HEK293T (cell line): ENCODE results near the gene MRPL1.

Experiments used
- CTCF ChIA-PET: fragments of 350-600 bp; formaldehyde crosslinking; extraction: SDS; loops from one replicate; lab custom pipeline; 2021; ENCODE audit warnings: antibody characterized with exemption, inconsistent platforms; lab: Yijun Ruan, JAX
- POLR2A ChIA-PET: fragments of 350-600 bp; formaldehyde crosslinking; extraction: SDS; loops from one replicate; lab custom pipeline; 2020; ENCODE audit warnings: antibody characterized with exemption, inconsistent platforms; lab: Yijun Ruan, JAX
- DNase-seq: peaks from one replicate; pipeline ENCODE4 v3.0.0; 2012; ENCODE audit warnings: mixed read lengths; ENCODE audit errors: extremely low spot score
- ARNT ChIP-seq: fragments of 450-650 bp; IDR thresholded peaks from 2 replicates; pipeline ENCODE4 v1.6.1; 2017; ENCODE audit warnings: mild to moderate bottlenecking
- BHLHE40 ChIP-seq: fragments of 450-650 bp; IDR thresholded peaks from 2 replicates; pipeline ENCODE4 v1.6.1; 2016; ENCODE audit warnings: mild to moderate bottlenecking, moderate library complexity, borderline replicate concordance
- CTBP1 ChIP-seq: fragments of 450-650 bp; IDR thresholded peaks from 2 replicates; pipeline ENCODE4 v1.6.1; 2016; ENCODE audit warnings: borderline replicate concordance
- ELF4 ChIP-seq: fragments of 450-650 bp; IDR thresholded peaks from 2 replicates; pipeline ENCODE4 v1.6.1; 2017; ENCODE audit warnings: antibody characterized with exemption
- FOXA1 ChIP-seq: fragments of 450-650 bp; IDR thresholded peaks from 2 replicates; pipeline ENCODE4 v1.6.1; 2016; ENCODE audit warnings: mild to moderate bottlenecking
- FOXK2 ChIP-seq: fragments of 450-650 bp; IDR thresholded peaks from 2 replicates; pipeline ENCODE4 v1.6.1; 2016; ENCODE audit warnings: mild to moderate bottlenecking
- FOXM1 ChIP-seq: fragments of 450-650 bp; IDR thresholded peaks from 2 replicates; pipeline ENCODE4 v1.6.1; 2017; ENCODE audit warnings: mild to moderate bottlenecking, borderline replicate concordance
- HDGF ChIP-seq: fragments of 450-650 bp; IDR thresholded peaks from 2 replicates; pipeline ENCODE4 v1.6.1; 2017; ENCODE audit warnings: antibody characterized with exemption, borderline replicate concordance
- L3MBTL2 ChIP-seq: fragments of 450-650 bp; conservative IDR thresholded peaks from 2 replicates; pipeline ENCODE4 v1.6.1; 2016; ENCODE audit warnings: mild to moderate bottlenecking
- LEF1 ChIP-seq: fragments of 450-650 bp; IDR thresholded peaks from 2 replicates; pipeline ENCODE4 v1.6.1; 2017; ENCODE audit warnings: mild to moderate bottlenecking, borderline replicate concordance
- NFRKB ChIP-seq: fragments of 450-650 bp; IDR thresholded peaks from 2 replicates; pipeline ENCODE4 v1.6.1; 2016; ENCODE audit warnings: mild to moderate bottlenecking, moderate library complexity
- SP1 ChIP-seq: fragments of 450-650 bp; IDR thresholded peaks from 2 replicates; pipeline ENCODE4 v1.6.1; 2017
- SUZ12 ChIP-seq: fragments of 450-650 bp; IDR thresholded peaks from 2 replicates; pipeline ENCODE4 v1.6.1; 2016; ENCODE audit warnings: mild to moderate bottlenecking
- TARDBP ChIP-seq: fragments of 450-650 bp; IDR thresholded peaks from 2 replicates; pipeline ENCODE4 v1.6.1; 2016
- ZNF384 ChIP-seq: fragments of 450-650 bp; IDR thresholded peaks from 2 replicates; pipeline ENCODE4 v1.6.1; 2016
- TF ChIP-seq, protein P1 (sequence below): fragments of 450-650 bp; IDR thresholded peaks from 2 replicates; pipeline ENCODE4 v1.6.1; 2016

The MRPL1 gene

DNA sequence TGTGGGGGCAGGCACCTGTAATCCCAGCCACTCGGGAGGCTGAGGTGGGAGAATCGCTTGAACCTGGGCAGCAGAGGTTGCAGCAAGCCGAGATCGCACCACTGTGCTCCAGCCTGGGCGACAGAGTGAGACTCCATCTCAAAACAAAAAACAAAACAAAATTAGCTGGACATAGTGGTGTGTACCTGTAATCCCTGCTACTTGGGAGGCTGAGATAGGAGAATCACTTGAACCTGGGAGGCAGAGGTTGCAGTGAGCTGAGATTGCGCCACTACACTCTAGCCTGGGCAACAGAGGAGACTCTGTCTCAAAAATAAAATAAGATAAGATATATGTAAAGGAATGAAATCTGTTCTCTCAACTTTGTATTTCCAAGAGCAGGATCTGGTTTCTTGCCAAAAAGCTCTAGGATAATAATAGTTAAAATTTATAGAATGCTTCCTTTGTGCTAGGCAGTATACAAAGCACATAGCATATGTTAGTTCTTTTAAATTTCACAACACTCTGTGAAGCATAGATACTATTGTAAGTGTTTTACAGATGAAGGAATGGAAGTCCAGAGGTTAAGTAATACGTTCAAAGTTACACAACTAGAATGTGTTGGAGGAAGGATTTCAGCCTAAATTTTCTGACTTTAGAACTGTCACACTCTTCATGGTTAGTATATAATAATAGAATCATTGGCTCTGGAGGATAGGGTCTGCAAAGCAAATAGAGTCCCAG, 10.3 kb downstream of the MRPL1 start:
- ChIA-PET CTCF (no interaction called here), POLR2A (no interaction called here)
- TF ChIP-seq, protein P1, sequence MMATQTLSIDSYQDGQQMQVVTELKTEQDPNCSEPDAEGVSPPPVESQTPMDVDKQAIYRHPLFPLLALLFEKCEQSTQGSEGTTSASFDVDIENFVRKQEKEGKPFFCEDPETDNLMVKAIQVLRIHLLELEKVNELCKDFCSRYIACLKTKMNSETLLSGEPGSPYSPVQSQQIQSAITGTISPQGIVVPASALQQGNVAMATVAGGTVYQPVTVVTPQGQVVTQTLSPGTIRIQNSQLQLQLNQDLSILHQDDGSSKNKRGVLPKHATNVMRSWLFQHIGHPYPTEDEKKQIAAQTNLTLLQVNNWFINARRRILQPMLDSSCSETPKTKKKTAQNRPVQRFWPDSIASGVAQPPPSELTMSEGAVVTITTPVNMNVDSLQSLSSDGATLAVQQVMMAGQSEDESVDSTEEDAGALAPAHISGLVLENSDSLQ, result no peak
- TF ChIP-seq FOXA1 (no peak), HDGF (no peak), BHLHE40 (no peak), L3MBTL2 (no peak), ARNT (no peak), LEF1 (no peak), FOXM1 (no peak), SP1 (no peak), CTBP1 (no peak), ELF4 (no peak), FOXK2 (no peak), ZNF384 (no peak)
- DNase-seq, result no peak

DNA sequence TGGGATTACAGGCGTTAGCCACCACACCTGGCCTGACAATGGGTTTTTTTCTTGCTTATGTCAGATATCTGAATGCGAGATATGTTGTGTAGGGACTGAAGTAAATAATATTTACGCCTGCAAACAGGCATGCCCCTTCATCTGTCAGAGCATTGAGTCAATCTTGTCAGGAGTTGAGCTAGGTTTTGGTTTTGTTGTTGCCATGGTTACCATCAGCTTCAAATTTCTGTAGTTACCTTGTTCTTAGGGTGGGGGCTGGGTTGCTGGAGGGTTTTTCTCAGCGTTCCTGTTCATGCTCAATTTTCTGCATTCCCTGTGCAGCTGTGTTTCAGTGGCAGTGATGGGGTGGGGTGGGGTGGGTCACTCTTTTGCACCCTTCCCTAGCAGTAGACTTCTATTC, 14.5 kb downstream of the MRPL1 start:
- TF ChIP-seq FOXA1 (no peak), ARNT (no peak), BHLHE40 (no peak), ZNF384 (no peak), SP1 (no peak), FOXK2 (no peak), L3MBTL2 (no peak), FOXM1 (no peak), ELF4 (no peak), NFRKB (no peak), CTBP1 (no peak), SUZ12 (no peak), TARDBP (no peak)
- TF ChIP-seq, protein P1, result no peak
- CTCF ChIA-PET, result no interaction called here
- no peak for DNase-seq
- POLR2A ChIA-PET, result interaction anchor here (0.7 kb wide), 1 partner anchor 57 kb away, joined by 3 read pairs; no protein-coding TSS in a partner anchor

DNA sequence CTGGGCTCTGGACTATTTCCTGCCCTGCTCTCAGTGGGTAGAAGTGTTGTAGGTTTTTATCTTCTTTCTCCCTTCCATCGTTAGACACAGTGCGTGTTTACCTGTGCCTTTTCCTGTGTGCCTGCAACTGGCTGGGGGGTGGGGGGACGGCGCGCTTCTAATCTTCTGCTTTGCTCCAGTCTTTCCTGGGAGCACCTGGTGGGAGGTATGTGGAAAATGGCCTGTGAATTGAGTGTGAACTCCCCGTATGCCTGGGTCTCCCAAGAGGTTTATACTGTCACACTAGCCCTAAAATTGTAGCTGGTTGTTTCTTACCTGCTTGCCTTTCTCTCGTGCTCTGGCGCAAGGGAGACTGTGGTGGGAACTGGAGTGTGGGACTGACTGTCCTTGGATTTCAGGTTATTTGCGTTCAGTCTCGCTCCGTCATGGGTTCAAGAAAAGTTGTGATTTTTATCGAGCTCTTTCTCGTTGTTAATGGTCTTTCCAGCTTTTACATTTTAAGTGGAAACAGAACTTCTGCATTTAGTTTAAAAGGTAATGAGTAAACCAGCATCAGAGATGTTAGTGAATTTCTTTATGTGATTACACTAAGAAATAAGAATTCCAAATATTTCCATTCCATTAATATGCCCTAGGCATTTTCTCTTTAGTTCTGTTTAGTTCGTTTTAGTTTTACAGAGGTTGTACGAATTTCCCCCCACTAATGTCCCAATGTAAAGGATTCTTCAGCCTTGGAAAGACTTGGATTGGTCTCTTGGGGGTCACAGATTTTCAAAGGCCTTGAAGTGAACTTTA, 15.3 kb downstream of the MRPL1 start:
- POLR2A ChIA-PET, result interaction anchor here (0.7 kb wide), 1 partner anchor 58 kb away, joined by 3 read pairs; no protein-coding TSS in a partner anchor
- DNase-seq, result no peak
- TF ChIP-seq ELF4 (no peak), SUZ12 (no peak), FOXK2 (no peak), ARNT (no peak)

DNA sequence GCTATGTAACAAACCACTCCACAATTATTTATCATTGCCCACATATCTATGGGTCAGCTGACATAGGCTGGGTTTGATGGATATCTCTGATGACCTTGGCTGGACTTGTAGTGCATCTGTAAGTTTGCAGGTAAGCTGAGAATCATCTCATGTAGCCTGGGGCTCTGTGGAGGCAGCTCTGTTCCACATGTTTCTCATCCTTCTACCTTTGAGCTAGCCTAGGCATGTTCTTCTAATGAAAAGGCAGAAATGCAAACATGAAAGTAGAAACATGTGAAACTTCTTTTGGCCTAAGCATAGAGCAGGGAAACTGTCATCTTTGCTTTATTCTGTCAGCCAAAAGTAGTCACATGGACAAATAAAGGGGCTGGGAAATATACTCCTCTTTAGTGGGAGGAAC, 18.2 kb downstream of the MRPL1 start:
- TF ChIP-seq, protein P1, result no peak
- TF ChIP-seq NFRKB (no peak), HDGF (no peak), LEF1 (no peak), SP1 (no peak), ZNF384 (no peak), ARNT (no peak), BHLHE40 (no peak), FOXK2 (no peak), TARDBP (no peak), L3MBTL2 (no peak), FOXM1 (no peak), ELF4 (no peak), SUZ12 (no peak), FOXA1 (no peak), CTBP1 (no peak)
- CTCF ChIA-PET, result interaction anchor here (0.7 kb wide), 1 partner anchor 23 kb away, joined by 3 read pairs; no protein-coding TSS in a partner anchor
- no peak for DNase-seq
- POLR2A ChIA-PET, result interaction anchor here (2.0 kb wide), 1 partner anchor 18 kb away, joined by 10 read pairs; the partner anchor contains the start of gene MRPL1

More for the DNA sequence above, 15.3 kb downstream of the MRPL1 start:
- CTCF ChIA-PET, result interaction anchor here (0.6 kb wide), 1 partner anchor 25 kb away, joined by 3 read pairs; no protein-coding TSS in a partner anchor

DNA sequence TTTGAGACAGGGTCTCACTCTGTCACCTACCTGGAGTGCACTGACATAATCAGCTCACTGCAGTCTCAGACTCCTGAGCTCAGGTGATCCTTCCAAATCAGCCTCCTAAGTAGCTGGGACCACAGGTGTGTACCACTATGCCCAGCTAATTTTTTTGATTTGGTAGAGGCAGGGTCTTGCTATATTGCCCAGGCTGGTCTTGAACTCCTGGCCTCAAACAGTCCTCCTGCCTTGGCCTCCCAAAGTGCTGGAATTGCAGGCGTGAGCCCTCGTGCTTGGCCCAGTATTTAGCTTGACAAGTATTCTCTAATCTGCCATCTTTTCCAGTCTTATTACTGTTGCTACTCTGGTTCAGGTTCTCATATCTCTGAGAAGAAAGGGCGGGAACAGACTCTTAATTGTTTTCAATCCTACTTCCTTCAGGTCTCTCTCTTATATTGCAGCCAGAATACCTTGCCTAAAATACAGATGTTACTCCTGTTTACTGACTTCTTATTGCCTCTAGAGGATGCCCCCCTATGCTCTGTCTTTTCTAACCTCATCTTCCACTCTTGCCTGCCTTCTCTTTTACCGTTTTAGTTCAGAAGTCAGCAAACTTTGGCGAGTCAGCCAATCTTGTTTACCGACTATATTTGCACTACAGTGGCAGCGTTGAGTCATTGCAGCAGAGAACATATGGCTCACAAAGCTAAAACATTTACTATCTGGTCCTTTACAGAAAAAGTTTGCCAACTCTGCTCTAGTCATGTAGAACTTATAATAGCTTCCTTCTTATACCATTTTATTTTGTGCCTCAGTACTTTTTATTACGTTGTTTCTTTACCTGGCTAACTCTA, 19.0 kb downstream of the MRPL1 start:
- TF ChIP-seq LEF1 (no peak), FOXM1 (no peak), TARDBP (no peak), CTBP1 (no peak), FOXK2 (no peak), NFRKB (no peak), HDGF (no peak), BHLHE40 (no peak), ELF4 (no peak), SP1 (no peak), ZNF384 (no peak)
- TF ChIP-seq, protein P1, result no peak
- ChIA-PET CTCF (interaction anchor here (0.7 kb wide), 1 partner anchor 22 kb away, joined by 3 read pairs; no protein-coding TSS in a partner anchor), POLR2A (interaction anchor here (2.0 kb wide), 1 partner anchor 19 kb away, joined by 10 read pairs; the partner anchor contains the start of gene MRPL1)
- DNase-seq, result no peak
